GM12878 (cell line): Measurements from ENCODE around the gene KIR3DL2. TPM values are rescaled to one million over a fixed set of nuclear protein-coding genes. Genes with fewer than 3 reads are reported as not detected.

Experiments
- CHD2 ChIP-seq: IDR thresholded peaks from 2 replicates; pipeline ENCODE4 v1.6.1; 2011; ENCODE audit warnings: low read depth, low read length, improper control_type of control experiment, borderline replicate concordance
- KDM1A ChIP-seq: fragments of 200-600 bp; sonication (generic); IDR thresholded peaks from 2 replicates; pipeline ENCODE4 v1.6.1; 2016; ENCODE audit warnings: borderline replicate concordance
- PRDM15 ChIP-seq: fragments of 450-650 bp; formaldehyde crosslinking; IDR thresholded peaks from 2 replicates; pipeline ENCODE4 v1.4.0; 2020; ENCODE audit warnings: mild to moderate bottlenecking, moderate library complexity
- RCOR1 ChIP-seq: conservative IDR thresholded peaks from 2 replicates; pipeline ENCODE4 v1.6.1; 2012; ENCODE audit warnings: low read depth, low read length, improper control_type of control experiment
- SUZ12 ChIP-seq: fragments of 200-600 bp; sonication (generic); IDR thresholded peaks from one replicate; pipeline ENCODE4 v1.6.1; 2018; ENCODE audit warnings: antibody characterized with exemption, mild to moderate bottlenecking; ENCODE audit not compliant: unreplicated experiment
- polyA plus RNA-seq, 11 experiments: library from polyadenylated mRNA; depleted of rRNA in 4 of 11; unstranded in 6 of 11; stranded (reverse) in 5 of 11; fragments of >200 nt; fragmentation: Nextera tagmentation in 4 of 11; fragmentation: Illumina TruSeq in 1 of 11; extraction: Ambion mirVana in 4 of 11; extraction: Trizol in 1 of 11; gene quantifications; 1 replicate in 1 of 11; 2 replicates in 10 of 11; pipeline versions ENCODE4 v1.2.1 to v1.2.3, GENCODE V29; 2011 to 2016; ENCODE audit warnings: inconsistent platforms in 2 of 11, missing spikeins in 2 of 11, low read depth in 1 of 11
- total RNA-seq, 4 experiments: library from RNA; depleted of rRNA in 3 of 4; stranded (reverse); fragments of >200 nt in 3 of 4; fragmentation: Illumina TruSeq in 1 of 4; extraction: Trizol in 1 of 4; gene quantifications; 2 replicates each; pipeline versions ENCODE4 v1.2.1 to v1.2.3, GENCODE V29; 2013 to 2021
- TF ChIP-seq, protein P1 (sequence below): fragments of 150-350 bp; IDR thresholded peaks from 2 replicates; pipeline ENCODE4 v1.6.1; 2016; ENCODE audit warnings: low read depth, low read length

KIR3DL2 gene
- total and polyA plus RNA-seq, 10 of the 15 experiments (the other 5 are each of a cell fraction or from before 2014, with no cell fraction given): 0.39 TPM; not detected in 9

DNA sequence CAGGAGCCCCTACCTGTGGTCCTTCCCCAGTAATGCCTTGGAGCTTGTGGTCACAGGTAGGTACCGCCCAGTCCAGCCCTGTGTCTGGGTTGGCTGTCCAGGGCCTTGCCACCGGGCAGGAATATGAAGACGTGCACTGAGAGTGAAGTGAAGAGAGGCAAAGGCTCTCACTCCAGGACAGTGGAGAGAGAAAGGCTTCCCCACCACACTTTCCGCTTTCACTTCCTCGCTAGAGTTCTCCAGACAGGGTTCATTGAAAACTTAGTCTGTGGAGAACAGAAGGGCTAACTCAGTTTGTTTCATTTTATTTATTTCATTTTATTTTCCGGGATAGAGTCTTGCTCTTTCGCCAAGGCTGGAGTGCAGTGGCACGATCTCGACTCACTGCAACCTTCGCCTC is 38.0 kb downstream of the KIR3DL2 start (continued):
- TF ChIP-seq PRDM15 (no peak), KDM1A (no peak), SUZ12 (no peak), RCOR1 (no peak), CHD2 (no peak)
- TF ChIP-seq, protein P1, sequence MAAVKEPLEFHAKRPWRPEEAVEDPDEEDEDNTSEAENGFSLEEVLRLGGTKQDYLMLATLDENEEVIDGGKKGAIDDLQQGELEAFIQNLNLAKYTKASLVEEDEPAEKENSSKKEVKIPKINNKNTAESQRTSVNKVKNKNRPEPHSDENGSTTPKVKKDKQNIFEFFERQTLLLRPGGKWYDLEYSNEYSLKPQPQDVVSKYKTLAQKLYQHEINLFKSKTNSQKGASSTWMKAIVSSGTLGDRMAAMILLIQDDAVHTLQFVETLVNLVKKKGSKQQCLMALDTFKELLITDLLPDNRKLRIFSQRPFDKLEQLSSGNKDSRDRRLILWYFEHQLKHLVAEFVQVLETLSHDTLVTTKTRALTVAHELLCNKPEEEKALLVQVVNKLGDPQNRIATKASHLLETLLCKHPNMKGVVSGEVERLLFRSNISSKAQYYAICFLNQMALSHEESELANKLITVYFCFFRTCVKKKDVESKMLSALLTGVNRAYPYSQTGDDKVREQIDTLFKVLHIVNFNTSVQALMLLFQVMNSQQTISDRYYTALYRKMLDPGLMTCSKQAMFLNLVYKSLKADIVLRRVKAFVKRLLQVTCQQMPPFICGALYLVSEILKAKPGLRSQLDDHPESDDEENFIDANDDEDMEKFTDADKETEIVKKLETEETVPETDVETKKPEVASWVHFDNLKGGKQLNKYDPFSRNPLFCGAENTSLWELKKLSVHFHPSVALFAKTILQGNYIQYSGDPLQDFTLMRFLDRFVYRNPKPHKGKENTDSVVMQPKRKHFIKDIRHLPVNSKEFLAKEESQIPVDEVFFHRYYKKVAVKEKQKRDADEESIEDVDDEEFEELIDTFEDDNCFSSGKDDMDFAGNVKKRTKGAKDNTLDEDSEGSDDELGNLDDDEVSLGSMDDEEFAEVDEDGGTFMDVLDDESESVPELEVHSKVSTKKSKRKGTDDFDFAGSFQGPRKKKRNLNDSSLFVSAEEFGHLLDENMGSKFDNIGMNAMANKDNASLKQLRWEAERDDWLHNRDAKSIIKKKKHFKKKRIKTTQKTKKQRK: no peak
